ENCODE results near the gene TNFRSF19.

- TF ChIP-seq POLR2A (IDR thresholded peaks at IDR 0.05; ENCODE audit: low read depth, low read length) (no peak), TAF1 (IDR thresholded peaks at IDR 0.05; ENCODE audit: low read depth, low read length) (no peak), POLR2AphosphoS5 (IDR thresholded peaks at IDR 0.05; ENCODE audit: low read depth, low read length) (no peak)
Measured at GRCh38 chr13:23571431-23571830, 1.2 kb downstream of the TNFRSF19 start.
